WTC11 (cell line): ENCODE results near the gene A1BG. TPM values are rescaled to one million over a fixed set of nuclear protein-coding genes. Genes with fewer than 3 reads are reported as not detected.

ENCODE experiments used
- ATAC-seq: fragments of 200-7000 bp; cut with Tn5 transposase; 2 replicates; pipeline ENCODE4 v1.10.0; 2021; ENCODE audit warnings: mild to moderate bottlenecking, moderate library complexity
- CTCF ChIA-PET: fragments of 300-600 bp; sonication (Branson Sonifier 250); formaldehyde crosslinking; loops from one replicate; lab custom pipeline; 2021; ENCODE audit warnings: antibody characterized with exemption; lab: Charles Lee
- POLR2A ChIA-PET: fragments of 350-600 bp; sonication (Branson Sonifier 250); formaldehyde crosslinking; loops from one replicate; lab custom pipeline; 2021; ENCODE audit warnings: antibody characterized with exemption; lab: Charles Lee
- DNase-seq: peaks from one replicate; pipeline ENCODE4 v3.0.0; 2021; ENCODE audit warnings: low spot score
- H3K27ac Mint-ChIP-seq: 2 replicates; pipeline ENCODE4 v1.8.0; 2021; ENCODE audit warnings: mixed read lengths
- H3K27me3 Mint-ChIP-seq: 2 replicates; pipeline ENCODE4 v1.8.0; 2021; ENCODE audit warnings: low read depth, mild to moderate bottlenecking, moderate library complexity, mixed read lengths
- H3K36me3 Mint-ChIP-seq: 2 replicates; pipeline ENCODE4 v1.8.0; 2021; ENCODE audit warnings: mixed read lengths
- H3K4me1 Mint-ChIP-seq: 2 replicates; pipeline ENCODE4 v1.8.0; 2022; ENCODE audit warnings: mixed read lengths
- H3K4me3 Mint-ChIP-seq: 2 replicates; pipeline ENCODE4 v1.8.0; 2021; ENCODE audit warnings: mild to moderate bottlenecking, moderate library complexity, mixed read lengths
- H3K9me3 Mint-ChIP-seq: 2 replicates; pipeline ENCODE4 v1.8.0; 2021; ENCODE audit warnings: mixed read lengths
- CDX4 ChIP-seq: fragments of 250-450 bp; sonication (Bioruptor Pico); IDR thresholded peaks from 2 replicates; pipeline ENCODE4 v1.9.0; 2021; ENCODE audit warnings: moderate library complexity, mild to moderate bottlenecking, inconsistent platforms, borderline replicate concordance
- E2F5 ChIP-seq: sonication (generic); formaldehyde crosslinking; IDR thresholded peaks from 2 replicates; pipeline ENCODE4 v1.8.1; 2022; ENCODE audit warnings: mild to moderate bottlenecking, moderate library complexity, missing genetic modification reagents
- EMX1 ChIP-seq: fragments of 250-450 bp; sonication (Bioruptor Pico); IDR thresholded peaks from 2 replicates; pipeline ENCODE4 v1.8.0; 2021; ENCODE audit warnings: mild to moderate bottlenecking
- FOXJ3 ChIP-seq: sonication (generic); formaldehyde crosslinking; IDR thresholded peaks from 2 replicates; pipeline ENCODE4 v1.9.0; 2021; ENCODE audit warnings: missing genetic modification reagents, mild to moderate bottlenecking, borderline replicate concordance
- FOXK1 ChIP-seq: sonication (generic); formaldehyde crosslinking; IDR thresholded peaks from 2 replicates; pipeline ENCODE4 v1.8.0; 2022; ENCODE audit warnings: mild to moderate bottlenecking, moderate library complexity, missing genetic modification reagents
- HMGXB4 ChIP-seq: sonication (generic); formaldehyde crosslinking; IDR thresholded peaks from 2 replicates; pipeline ENCODE4 v1.8.1; 2023; ENCODE audit warnings: mild to moderate bottlenecking, moderate library complexity, missing genetic modification reagents
- JAZF1 ChIP-seq: fragments of 250-450 bp; sonication (Bioruptor Pico); IDR thresholded peaks from 2 replicates; pipeline ENCODE4 v1.9.0; 2021; ENCODE audit warnings: moderate library complexity, mild to moderate bottlenecking, inconsistent platforms
- KAT7 ChIP-seq: sonication (generic); formaldehyde crosslinking; IDR thresholded peaks from 2 replicates; pipeline ENCODE4 v1.8.1; 2023; ENCODE audit warnings: missing genetic modification reagents, mild to moderate bottlenecking, borderline replicate concordance
- MYBL2 ChIP-seq: sonication (generic); formaldehyde crosslinking; IDR thresholded peaks from 2 replicates; pipeline ENCODE4 v1.8.1; 2023; ENCODE audit warnings: mild to moderate bottlenecking, moderate library complexity, missing genetic modification reagents
- NR3C1 ChIP-seq: sonication (generic); formaldehyde crosslinking; conservative IDR thresholded peaks from 2 replicates; pipeline ENCODE4 v1.8.1; 2023; ENCODE audit warnings: low read depth, mild to moderate bottlenecking, missing genetic modification reagents
- RELA ChIP-seq: sonication (generic); formaldehyde crosslinking; IDR thresholded peaks from 2 replicates; pipeline ENCODE4 v1.8.1; 2022; ENCODE audit warnings: missing genetic modification reagents, mild to moderate bottlenecking, borderline replicate concordance
- SMAD3 ChIP-seq: sonication (generic); formaldehyde crosslinking; IDR thresholded peaks from 2 replicates; pipeline ENCODE4 v1.8.0; 2022; ENCODE audit warnings: missing genetic modification reagents, mild to moderate bottlenecking, borderline replicate concordance
- SMAD4 ChIP-seq: sonication (generic); formaldehyde crosslinking; IDR thresholded peaks from 2 replicates; pipeline ENCODE4 v1.8.0; 2022; ENCODE audit warnings: mild to moderate bottlenecking, missing genetic modification reagents
- TCF7 ChIP-seq: sonication (generic); formaldehyde crosslinking; IDR thresholded peaks from 2 replicates; pipeline ENCODE4 v1.8.0; 2022; ENCODE audit warnings: mild to moderate bottlenecking, low read depth, missing genetic modification reagents, moderate library complexity
- ZBTB21 ChIP-seq: sonication (generic); formaldehyde crosslinking; IDR thresholded peaks from 2 replicates; pipeline ENCODE4 v1.8.1; 2023; ENCODE audit warnings: mild to moderate bottlenecking, missing genetic modification reagents, borderline replicate concordance
- ZNF263 ChIP-seq: sonication (generic); formaldehyde crosslinking; IDR thresholded peaks from 2 replicates; pipeline ENCODE4 v1.8.1; 2022; ENCODE audit warnings: low read depth, mild to moderate bottlenecking, moderate library complexity, missing genetic modification reagents
- ZNF396 ChIP-seq: fragments of 250-450 bp; sonication (Bioruptor Pico); IDR thresholded peaks from 2 replicates; pipeline ENCODE4 v1.8.0; 2021; ENCODE audit warnings: mild to moderate bottlenecking, moderate library complexity, borderline replicate concordance
- ZNF423 ChIP-seq: fragments of 250-450 bp; sonication (Bioruptor Pico); IDR thresholded peaks from 2 replicates; pipeline ENCODE4 v2.1.2; 2022; ENCODE audit warnings: mild to moderate bottlenecking, moderate library complexity
- ZNF532 ChIP-seq: fragments of 250-450 bp; sonication (Bioruptor Pico); IDR thresholded peaks from 2 replicates; pipeline ENCODE4 v1.9.0; 2021; ENCODE audit warnings: mild to moderate bottlenecking, borderline replicate concordance
- total RNA-seq: library from RNA; stranded (reverse); gene quantifications from 3 replicates; pipeline ENCODE4 v1.2.3, GENCODE V29; 2021

A1BG gene
- total RNA-seq, 1 experiment from 2014 or later = 24.3 TPM

GRCh38 chr19:58356766-58357480, 3.6 kb upstream of the A1BG start:
- 0 out of 2 replicates have a peak, but pooled peaks have one; percentile 15 for ATAC-seq
- Mint-ChIP-seq H3K9me3 (no peaks in the 10 kb centered on the region), H3K27me3 (peaks cover 8% of the 10 kb centered on the region), H3K4me1 (peaks cover 6% of the 10 kb centered on the region; the same call in 1 of the 2 replicates), H3K27ac (no peak overlapping the region), H3K36me3 (no peaks in the 10 kb centered on the region), H3K4me3 (no peak overlapping the region)
- POLR2A ChIA-PET = no interaction called here
- CTCF ChIA-PET = interaction anchor here (0.9 to 1.0 kb wide), 3 partner anchors 17 to 27 kb away, joined by 3 to 4 read pairs (median 3); no protein-coding TSS in a partner anchor
- no peak for DNase-seq
- TF ChIP-seq SMAD4 (CRISPR knock-in tag) = no peak
- TF ChIP-seq FOXK1 (CRISPR knock-in tag) = no peak
- no peak for TF ChIP-seq RELA
- TF ChIP-seq KAT7 = no peak
- TF ChIP-seq ZNF396 = no peak
- no peak for TF ChIP-seq NR3C1 (CRISPR knock-in tag)
- no peak for TF ChIP-seq EMX1
- no peak for TF ChIP-seq ZNF532 (CRISPR knock-in tag)
- TF ChIP-seq CDX4 (CRISPR knock-in tag) = no peak
- no peak for TF ChIP-seq ZNF263 (CRISPR knock-in tag)
- TF ChIP-seq FOXJ3 (CRISPR knock-in tag) = no peak
- TF ChIP-seq ZNF423 (CRISPR knock-in tag) = no peak
- TF ChIP-seq E2F5 (CRISPR knock-in tag) = no peak
- TF ChIP-seq TCF7 = no peak
- no peak for TF ChIP-seq ZBTB21 (CRISPR knock-in tag)
- no peak for TF ChIP-seq JAZF1
- TF ChIP-seq MYBL2 (CRISPR knock-in tag) = no peak

GRCh38 chr19:58355908-58356765, 2.8 kb upstream of the A1BG start:
- H3K27me3 Mint-ChIP-seq = peaks cover 8% of the 10 kb centered on the region
- no peaks in the 10 kb centered on the region for H3K36me3 Mint-ChIP-seq
- no peak overlapping the region for H3K27ac Mint-ChIP-seq
- DNase-seq = peak; percentile 27
- peak overlapping the region; percentile 8; the same call in 1 of the 2 replicates for H3K4me3 Mint-ChIP-seq
- H3K4me1 Mint-ChIP-seq = peaks cover 4% of the 10 kb centered on the region; the same call in 1 of the 2 replicates
- H3K9me3 Mint-ChIP-seq = no peaks in the 10 kb centered on the region
- TF ChIP-seq SMAD3 (CRISPR knock-in tag) = no peak
- 0 out of 2 replicates have a peak, but pooled peaks have one; percentile 8 for TF ChIP-seq HMGXB4
- no peak for TF ChIP-seq ZNF532 (CRISPR knock-in tag)
- no peak for TF ChIP-seq SMAD4 (CRISPR knock-in tag)
- ChIA-PET CTCF (interaction anchor here (0.9 to 1.0 kb wide), 2 partner anchors 17 to 26 kb away, joined by 3 to 4 read pairs; no protein-coding TSS in a partner anchor), POLR2A (no interaction called here)
- peak; percentile 13 for ATAC-seq
